GM18526 (cell line): ENCODE measurements around the gene CTNND2.

Experiments
- POLR2A ChIP-seq: IDR thresholded peaks from 3 replicates; pipeline ENCODE4 v1.6.1; 2011; ENCODE audit not compliant: insufficient read length; ENCODE audit errors: extremely low read depth

CTNND2 gene

GRCh38 chr5:11563822-11564221 is 340.4 kb downstream of the CTNND2 start:
- TF ChIP-seq POLR2A, result no peak

- no peak for TF ChIP-seq POLR2A
Measured at GRCh38 chr5:11560915-11561697, 343.1 kb downstream of the CTNND2 start.

- no peak for TF ChIP-seq POLR2A
Measured at GRCh38 chr5:11557063-11557462, 347.2 kb downstream of the CTNND2 start.

- no peak for TF ChIP-seq POLR2A
Measured at GRCh38 chr5:11555171-11555570, 349.1 kb downstream of the CTNND2 start.

- no peak for TF ChIP-seq POLR2A
Measured at GRCh38 chr5:11547730-11548129, 356.5 kb downstream of the CTNND2 start.

- TF ChIP-seq POLR2A, result no peak
Measured at GRCh38 chr5:11547140-11547539, 357.1 kb downstream of the CTNND2 start.

GRCh38 chr5:11540112-11540511 is 364.1 kb downstream of the CTNND2 start:
- no peak for TF ChIP-seq POLR2A

GRCh38 chr5:11531811-11532555 is 372.3 kb downstream of the CTNND2 start:
- TF ChIP-seq POLR2A, result no peak

GRCh38 chr5:11528720-11529119 is 375.5 kb downstream of the CTNND2 start:
- no peak for TF ChIP-seq POLR2A

GRCh38 chr5:11527652-11528349 is 376.4 kb downstream of the CTNND2 start:
- TF ChIP-seq POLR2A, result no peak

- no peak for TF ChIP-seq POLR2A
Measured at GRCh38 chr5:11525020-11525419, 379.2 kb downstream of the CTNND2 start.

- no peak for TF ChIP-seq POLR2A
Measured at GRCh38 chr5:11524188-11524587, 380.1 kb downstream of the CTNND2 start.

GRCh38 chr5:11522796-11523195 is 381.4 kb downstream of the CTNND2 start:
- no peak for TF ChIP-seq POLR2A

- TF ChIP-seq POLR2A, result no peak
Measured at GRCh38 chr5:11520241-11520930, 383.9 kb downstream of the CTNND2 start.

- no peak for TF ChIP-seq POLR2A
Measured at GRCh38 chr5:11519236-11519635, 385.0 kb downstream of the CTNND2 start.
